ENCODE results near the gene ELF3.
"Not testable (repeated sequence)": the region's sequence is repeated elsewhere in the genome, so short reads cannot be mapped to it uniquely, and the experiment has no call there.

The ELF3 gene

GRCh38 chr1:202036595-202037387, 26.4 kb downstream of the ELF3 start:
- no peak for DNase-seq

- DNase-seq, result no peak
These were observed 27.4 kb downstream of the ELF3 start for GRCh38 chr1:202037706-202038296.

- no peak for DNase-seq
These were observed 28.4 kb downstream of the ELF3 start for GRCh38 chr1:202038688-202039346.

- no peak for DNase-seq
These were observed 35.3 kb downstream of the ELF3 start for GRCh38 chr1:202045705-202046104.

- no peak for DNase-seq
These were observed 35.8 kb downstream of the ELF3 start for GRCh38 chr1:202046227-202046626.

- no peak for DNase-seq
These were observed 36.6 kb downstream of the ELF3 start for GRCh38 chr1:202046748-202047708.

- no peak for DNase-seq
These were observed 37.6 kb downstream of the ELF3 start for GRCh38 chr1:202047977-202048376.

GRCh38 chr1:202049129-202049528, 38.7 kb downstream of the ELF3 start:
- DNase-seq, result no peak

GRCh38 chr1:202054094-202054493, 43.7 kb downstream of the ELF3 start:
- DNase-seq, result no peak

GRCh38 chr1:202054673-202055072, 44.3 kb downstream of the ELF3 start:
- DNase-seq, result not testable (repeated sequence)

GRCh38 chr1:202056644-202057334, 46.4 kb downstream of the ELF3 start:
- DNase-seq, result no peak

GRCh38 chr1:202057335-202057704, 46.9 kb downstream of the ELF3 start:
- DNase-seq, result not testable (repeated sequence)

- DNase-seq, result no peak
These were observed 47.9 kb downstream of the ELF3 start for GRCh38 chr1:202058001-202058908.

- DNase-seq, result no peak
These were observed 50.7 kb downstream of the ELF3 start for GRCh38 chr1:202061055-202061454.

- DNase-seq, result not testable (repeated sequence)
These were observed 51.4 kb downstream of the ELF3 start for GRCh38 chr1:202061787-202062186.

GRCh38 chr1:202062636-202063035, 52.2 kb downstream of the ELF3 start:
- DNase-seq, result not testable (repeated sequence)

GRCh38 chr1:202063093-202063492, 52.7 kb downstream of the ELF3 start:
- no peak for DNase-seq

- DNase-seq, result not testable (repeated sequence)
These were observed 54.5 kb downstream of the ELF3 start for GRCh38 chr1:202064889-202065312.
